Naive B cell (primary cell): ENCODE data around the gene CCDC13. TPM values are rescaled to one million over a fixed set of nuclear protein-coding genes. Genes with fewer than 3 reads are reported as not detected.

Experiments used
- ATAC-seq, 2 donors: fragments of 150-1000 bp; cut with Tn5 transposase; 2 replicates each; pipeline ENCODE4 v1.10.0; 2021; ENCODE audit warnings: low read depth in 2 of 2, mild to moderate bottlenecking in 2 of 2, moderate library complexity in 2 of 2
- DNase-seq: peaks from one replicate; pipeline ENCODE4 v3.0.0; 2022
- H3K27ac Mint-ChIP-seq, 6 donors: one replicate each; pipeline ENCODE4 v1.8.0; 2020 to 2022; ENCODE audit warnings: mild to moderate bottlenecking in 6 of 6, mixed read lengths in 6 of 6, moderate library complexity in 5 of 6, inconsistent platforms in 2 of 6
- H3K27me3 Mint-ChIP-seq, 3 donors: one replicate each; pipeline ENCODE4 v1.8.0; 2021 to 2022; ENCODE audit warnings: mixed read lengths in 3 of 3, mild to moderate bottlenecking in 1 of 3
- H3K36me3 Mint-ChIP-seq, 2 donors: one replicate each; pipeline ENCODE4 v1.8.0; 2020 to 2022; ENCODE audit warnings: mixed read lengths in 2 of 2, inconsistent platforms in 1 of 2, mild to moderate bottlenecking in 1 of 2
- H3K4me1 Mint-ChIP-seq, 3 donors: one replicate each; pipeline ENCODE4 v1.8.0; 2020 to 2022; ENCODE audit warnings: mixed read lengths in 3 of 3, inconsistent platforms in 1 of 3, mild to moderate bottlenecking in 1 of 3, moderate library complexity in 1 of 3
- H3K4me3 Mint-ChIP-seq, 8 donors: one replicate each; pipeline ENCODE4 v1.8.0; 2020 to 2022; ENCODE audit warnings: mild to moderate bottlenecking in 8 of 8, mixed read lengths in 8 of 8, moderate library complexity in 8 of 8, inconsistent platforms in 2 of 8
- H3K9me3 Mint-ChIP-seq, 7 donors: one replicate each; pipeline ENCODE4 v1.8.0; 2020 to 2022; ENCODE audit warnings: mixed read lengths in 7 of 7, mild to moderate bottlenecking in 5 of 7, inconsistent platforms in 2 of 7, moderate library complexity in 1 of 7
- polyA plus RNA-seq, 6 donors: library from polyadenylated mRNA; unstranded; fragments of 300-500 nt; fragmentation: Illumina TruSeq; gene quantifications; one replicate each; pipeline ENCODE4 v1.2.3, GENCODE V29; 2021; ENCODE audit warnings: low read depth in 6 of 6

The CCDC13 gene
- polyA plus RNA-seq, 6 donors from 2014 or later = 0.39 to 1.2 (median 0.56) TPM; not detected in 1

DNA sequence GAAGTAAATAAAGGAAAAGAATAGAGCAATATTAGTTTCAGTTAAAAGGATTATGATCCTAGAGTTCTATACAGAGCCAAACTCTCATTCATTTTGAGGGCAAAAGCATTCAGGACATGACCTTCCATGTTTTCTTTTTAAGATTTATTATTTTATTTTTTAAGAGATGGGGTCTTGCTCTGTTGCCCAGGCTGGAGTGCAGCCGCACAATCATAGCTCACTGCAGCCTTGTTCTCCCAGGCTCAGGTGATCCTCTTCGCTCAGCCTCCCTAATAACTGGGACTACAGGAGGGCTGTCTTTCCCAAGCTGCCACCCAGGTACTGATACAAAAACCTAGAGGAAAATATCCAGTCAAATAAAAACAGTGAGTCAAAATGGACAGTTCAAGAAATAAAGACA is 13.6 kb upstream of the CCDC13 start:
- Mint-ChIP-seq H3K27me3 (no peaks in the 10 kb centered on the region), H3K4me3 (no peak overlapping the region), H3K36me3 (no peaks in the 10 kb centered on the region), H3K9me3 (no peaks in the 10 kb centered on the region), H3K27ac (no peak overlapping the region), H3K4me1 (peaks cover 0 to 4% (median 0%) of the 10 kb centered on the region in 3 donors)
- no peak for ATAC-seq
- no peak for DNase-seq

DNA sequence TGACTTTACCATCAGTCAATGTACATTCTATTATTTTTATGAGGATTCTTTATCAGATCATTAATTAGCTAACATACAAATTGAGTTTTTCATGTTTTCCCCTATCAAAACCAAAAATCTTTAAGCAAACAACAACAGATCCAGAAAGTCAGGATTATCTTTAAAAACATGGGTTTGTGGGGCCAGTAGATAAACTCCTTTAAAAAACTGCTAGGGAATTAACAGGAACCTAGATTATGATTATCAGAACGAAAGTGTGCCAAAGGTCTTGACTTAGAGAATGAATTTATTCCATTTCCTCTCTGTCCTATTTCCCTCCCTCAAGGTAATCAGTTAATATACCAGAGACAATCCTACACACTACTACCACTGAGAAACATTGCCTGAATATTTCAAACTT is 13.2 kb upstream of the CCDC13 start:
- ATAC-seq = no peak
- no peak for DNase-seq
- Mint-ChIP-seq H3K27ac (no peak overlapping the region), H3K9me3 (no peaks in the 10 kb centered on the region), H3K4me3 (no peak overlapping the region), H3K27me3 (no peaks in the 10 kb centered on the region), H3K36me3 (no peaks in the 10 kb centered on the region), H3K4me1 (peaks cover 0 to 4% (median 0%) of the 10 kb centered on the region in 3 donors)

DNA sequence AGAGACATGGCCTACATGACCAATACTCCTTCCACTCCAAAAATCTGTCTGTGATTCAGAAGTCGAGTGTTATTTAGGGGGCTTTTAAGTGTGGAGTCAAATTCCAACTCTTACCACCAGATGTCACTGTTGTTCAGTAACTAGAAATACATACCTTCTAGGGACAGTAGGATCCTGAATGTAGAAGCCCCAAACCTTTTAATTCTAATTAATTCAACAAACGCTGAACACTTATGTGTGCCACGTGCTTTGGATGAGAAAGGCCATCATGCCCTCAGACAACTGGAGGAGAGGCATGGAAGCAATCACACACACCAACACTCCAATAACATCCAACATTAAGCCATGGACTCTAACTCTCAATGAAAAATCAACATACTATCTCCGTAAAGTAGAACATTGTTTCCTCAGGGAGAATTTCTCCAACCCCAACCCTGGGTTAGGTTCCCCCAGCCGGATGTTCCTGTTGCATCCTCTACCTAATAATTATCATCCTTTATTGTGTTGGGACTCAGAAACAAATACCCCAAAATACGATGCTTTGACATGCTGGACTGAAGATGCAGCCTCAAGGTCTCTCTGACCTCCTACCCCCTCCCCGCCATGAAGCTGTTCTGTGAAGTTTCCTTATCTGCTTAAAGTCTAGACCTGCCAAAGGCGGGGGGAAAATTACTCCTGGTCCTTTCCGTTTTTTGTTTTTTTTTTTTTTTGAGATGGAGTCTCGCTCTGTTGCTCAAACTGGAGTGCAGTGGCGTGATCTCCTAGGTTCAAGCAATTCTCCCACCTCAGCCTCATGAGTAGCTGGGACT is 8.0 kb upstream of the CCDC13 start:
- Mint-ChIP-seq H3K4me1 (peaks cover 0 to 2% (median 0%) of the 10 kb centered on the region in 3 donors), H3K36me3 (no peaks in the 10 kb centered on the region), H3K4me3 (no peak overlapping the region), H3K9me3 (no peaks in the 10 kb centered on the region), H3K27me3 (no peaks in the 10 kb centered on the region), H3K27ac (peak overlapping the region in 4 of 6 donors; percentile 8 to 86 (median 43))
- DNase-seq = peak; percentile 61
- ATAC-seq = peak; percentile 82 to 94

DNA sequence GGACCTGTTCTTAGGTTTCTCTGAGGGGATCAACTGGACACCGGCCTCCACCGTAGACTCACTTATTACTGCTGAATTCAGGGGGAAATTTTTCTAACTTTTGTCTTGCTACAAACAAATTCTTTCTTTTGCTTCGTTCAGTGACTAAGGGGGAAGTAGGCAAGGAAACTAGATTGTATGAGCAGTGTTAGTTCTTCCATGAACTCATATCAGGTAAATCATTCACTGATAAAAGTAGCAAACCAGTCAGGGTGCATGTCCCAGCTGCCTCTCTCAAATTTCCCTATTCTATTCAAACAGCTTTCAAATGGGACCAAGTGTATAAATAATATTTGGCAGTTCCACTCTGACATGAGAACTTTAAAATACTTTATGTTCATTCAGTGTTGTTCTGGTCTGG is 7.3 kb upstream of the CCDC13 start:
- Mint-ChIP-seq H3K4me3 (no peak overlapping the region), H3K27ac (peak overlapping the region in 3 of 6 donors; percentile 20 to 86 (median 34)), H3K36me3 (no peaks in the 10 kb centered on the region), H3K27me3 (no peaks in the 10 kb centered on the region), H3K4me1 (peaks cover 0 to 2% (median 0%) of the 10 kb centered on the region in 3 donors), H3K9me3 (no peaks in the 10 kb centered on the region)
- DNase-seq = no peak
- no peak for ATAC-seq

DNA sequence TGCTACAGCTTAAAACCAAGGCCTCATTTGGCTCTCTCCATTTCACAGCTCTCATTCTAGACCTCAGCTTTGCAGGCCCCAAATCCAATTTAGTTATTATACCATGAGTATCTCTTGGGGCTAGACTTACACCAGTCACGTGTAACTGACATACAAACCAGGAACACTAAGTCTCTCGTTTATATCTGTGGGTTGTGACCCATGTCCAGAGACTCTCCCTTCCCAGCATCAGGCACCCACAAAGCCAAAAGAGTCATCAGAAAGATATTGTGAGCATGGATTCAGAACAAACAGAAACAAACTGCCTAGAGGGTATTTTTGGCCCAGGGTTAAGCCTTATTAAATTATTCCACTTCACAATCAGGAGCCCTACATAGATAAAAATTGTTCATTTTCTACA is 5.6 kb upstream of the CCDC13 start:
- Mint-ChIP-seq H3K9me3 (no peaks in the 10 kb centered on the region), H3K27ac (no peak overlapping the region), H3K36me3 (no peaks in the 10 kb centered on the region), H3K4me1 (peaks cover 0 to 4% (median 0%) of the 10 kb centered on the region in 3 donors), H3K27me3 (no peaks in the 10 kb centered on the region), H3K4me3 (no peak overlapping the region)
- ATAC-seq (no peak), DNase-seq (no peak)

DNA sequence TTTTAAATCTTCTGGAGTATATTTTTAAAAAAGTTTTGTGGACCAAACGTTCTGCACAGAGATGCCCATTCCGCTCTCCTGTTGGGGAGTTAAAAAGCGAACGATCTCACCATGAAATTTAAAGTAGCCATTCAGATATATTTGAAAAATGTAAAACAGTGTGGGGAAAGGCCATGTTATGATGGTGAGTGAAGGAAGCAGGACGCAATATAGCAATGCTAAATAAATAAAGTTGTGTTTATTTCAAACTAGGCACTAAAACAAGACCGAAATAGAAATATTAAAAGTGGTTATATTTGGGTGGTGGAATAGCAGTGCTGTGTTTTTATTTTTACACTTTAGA is 327 bp upstream of the CCDC13 start:
- Mint-ChIP-seq H3K9me3 (peaks cover 0 to 9% (median 0%) of the 10 kb centered on the region in 7 donors), H3K4me1 (peaks cover 8 to 15% (median 12%) of the 10 kb centered on the region in 3 donors), H3K36me3 (no peaks in the 10 kb centered on the region), H3K27ac (peak overlapping the region; percentile 90 to 98 (median 96)), H3K27me3 (no peaks in the 10 kb centered on the region), H3K4me3 (peak overlapping the region; percentile 85 to 97 (median 95))
- no peak for DNase-seq
- ATAC-seq = peak; percentile 4 to 7

DNA sequence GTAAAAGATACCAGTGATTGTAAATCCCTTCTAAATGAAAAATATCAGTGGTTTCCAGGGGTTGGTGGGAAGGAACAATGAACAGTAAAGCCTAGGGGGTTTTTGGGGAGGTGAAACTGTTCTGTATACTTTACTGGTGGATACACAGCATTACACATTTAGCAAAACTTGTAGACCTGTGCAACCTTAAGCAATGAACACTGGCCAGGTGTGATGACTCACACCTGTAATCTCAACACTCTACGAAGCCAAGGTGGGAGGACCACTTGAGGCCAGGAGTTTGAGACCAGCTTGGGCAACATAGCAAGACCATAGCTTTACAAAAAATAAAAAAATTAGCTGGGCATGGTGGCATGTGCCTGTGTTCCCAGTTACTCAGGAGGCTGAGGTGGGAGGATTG is 1.8 kb downstream of the CCDC13 start:
- peak overlapping the region in 4 of 6 donors; percentile 17 to 93 (median 86) for H3K27ac Mint-ChIP-seq
- peaks cover 8 to 15% (median 12%) of the 10 kb centered on the region in 3 donors for H3K4me1 Mint-ChIP-seq
- H3K9me3 Mint-ChIP-seq = peaks cover 0 to 9% (median 0%) of the 10 kb centered on the region in 7 donors
- ATAC-seq = no peak
- H3K27me3 Mint-ChIP-seq = no peaks in the 10 kb centered on the region
- peak overlapping the region in 6 of 8 donors; percentile 21 to 95 (median 48) for H3K4me3 Mint-ChIP-seq
- DNase-seq = no peak
- H3K36me3 Mint-ChIP-seq = no peaks in the 10 kb centered on the region

DNA sequence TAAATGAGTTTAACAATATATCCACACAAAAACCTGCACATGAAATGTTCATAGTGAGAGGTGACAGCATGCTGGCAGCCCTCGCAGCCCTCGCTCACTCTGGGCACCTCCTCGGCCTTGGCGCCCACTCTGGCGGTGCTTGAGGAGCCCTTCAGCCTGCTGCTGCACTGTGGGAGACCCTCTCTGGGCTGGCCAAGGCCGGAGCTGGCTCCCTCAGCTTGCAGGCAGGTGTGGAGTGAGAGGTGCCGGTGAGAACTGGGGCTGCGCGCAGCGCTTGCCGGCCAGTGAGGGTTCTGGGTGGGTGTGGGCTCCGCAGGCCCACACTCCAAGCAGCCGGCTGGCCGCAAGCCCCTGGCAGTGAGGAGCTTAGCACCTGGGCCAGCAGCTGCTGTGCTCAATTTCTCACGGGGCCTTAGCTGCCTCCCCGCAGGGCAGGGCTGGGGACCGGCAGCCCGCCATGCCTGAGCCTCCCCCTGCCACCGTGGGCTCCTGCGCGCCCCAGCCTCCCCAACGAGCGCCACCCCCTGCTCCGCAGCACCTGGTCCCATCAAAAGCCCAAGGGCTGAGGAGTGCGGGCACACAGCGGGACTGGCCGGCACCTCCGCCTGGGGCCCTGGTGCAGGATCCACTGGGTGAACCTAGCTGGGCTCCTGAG is 3.4 kb downstream of the CCDC13 start:
- Mint-ChIP-seq H3K27me3 (peaks cover 0 to 8% (median 0%) of the 10 kb centered on the region in 3 donors), H3K36me3 (no peaks in the 10 kb centered on the region), H3K9me3 (peaks cover 0 to 9% (median 0%) of the 10 kb centered on the region in 7 donors), H3K27ac (no peak overlapping the region), H3K4me3 (no peak overlapping the region), H3K4me1 (peaks cover 8 to 16% (median 15%) of the 10 kb centered on the region in 3 donors)
- no peak for ATAC-seq
- DNase-seq = no peak

DNA sequence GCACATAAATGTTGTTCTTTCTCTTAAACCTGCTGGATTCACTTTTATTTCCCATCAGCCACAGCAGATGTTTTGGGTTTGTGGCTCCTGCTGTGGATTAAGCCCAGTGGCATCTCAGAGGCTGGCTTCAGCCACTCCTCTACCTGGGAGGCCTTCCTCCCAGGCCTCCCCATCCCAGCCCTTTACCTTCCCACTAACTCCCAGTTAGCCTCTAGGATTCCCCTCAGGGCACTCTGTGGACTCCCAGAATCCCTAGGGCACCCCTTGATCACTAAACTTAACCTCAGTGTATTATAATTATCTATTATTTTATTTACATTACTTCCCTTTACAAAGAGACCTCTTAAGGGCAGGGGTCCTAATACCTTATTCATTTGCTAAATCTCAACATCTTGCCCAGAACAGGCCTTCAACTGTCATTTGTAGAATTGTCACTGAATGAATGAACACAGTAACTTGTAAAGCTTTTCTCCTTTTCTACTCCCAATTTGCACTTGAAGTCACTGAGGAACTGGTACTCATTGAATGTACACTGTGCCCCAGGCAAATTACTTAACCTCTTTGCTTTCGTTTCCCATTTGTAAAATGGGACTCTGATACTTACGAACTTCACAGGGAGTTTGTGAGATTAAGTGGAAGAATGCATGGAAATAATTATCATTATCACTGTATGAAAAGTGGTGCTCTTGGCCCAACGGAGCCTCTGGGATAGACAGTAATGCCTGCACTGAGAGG is 8.3 kb downstream of the CCDC13 start:
- Mint-ChIP-seq H3K36me3 (no peaks in the 10 kb centered on the region), H3K4me3 (no peak overlapping the region), H3K27ac (no peak overlapping the region), H3K9me3 (no peaks in the 10 kb centered on the region), H3K4me1 (peaks cover 0 to 4% (median 0%) of the 10 kb centered on the region in 3 donors), H3K27me3 (peaks cover 0 to 8% (median 0%) of the 10 kb centered on the region in 3 donors)
- DNase-seq (no peak), ATAC-seq (no peak)

DNA sequence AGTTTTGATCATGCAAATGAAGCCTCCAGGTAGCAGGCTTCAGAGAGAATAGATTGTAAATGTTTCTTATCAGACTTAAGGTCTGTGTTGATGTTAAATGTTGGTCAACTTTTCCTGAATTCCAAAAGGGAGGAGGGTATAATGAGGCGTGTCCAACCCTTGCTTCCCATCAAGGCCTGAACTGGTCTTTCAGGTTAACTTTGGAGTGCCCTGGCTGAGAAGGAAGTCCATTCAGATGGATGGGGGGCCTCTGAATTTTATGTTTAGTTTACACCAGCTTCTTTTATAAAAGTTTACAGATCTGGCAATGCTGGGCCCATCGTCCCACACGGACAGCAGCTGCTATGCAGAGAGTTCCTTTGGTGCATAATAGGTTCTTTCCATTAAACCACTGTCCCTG is 8.9 kb downstream of the CCDC13 start:
- Mint-ChIP-seq H3K27ac (no peak overlapping the region), H3K36me3 (no peaks in the 10 kb centered on the region), H3K4me3 (no peak overlapping the region), H3K9me3 (no peaks in the 10 kb centered on the region), H3K27me3 (peaks cover 0 to 8% (median 0%) of the 10 kb centered on the region in 3 donors), H3K4me1 (peaks cover 0 to 4% (median 0%) of the 10 kb centered on the region in 3 donors)
- DNase-seq (no peak), ATAC-seq (no peak)

DNA sequence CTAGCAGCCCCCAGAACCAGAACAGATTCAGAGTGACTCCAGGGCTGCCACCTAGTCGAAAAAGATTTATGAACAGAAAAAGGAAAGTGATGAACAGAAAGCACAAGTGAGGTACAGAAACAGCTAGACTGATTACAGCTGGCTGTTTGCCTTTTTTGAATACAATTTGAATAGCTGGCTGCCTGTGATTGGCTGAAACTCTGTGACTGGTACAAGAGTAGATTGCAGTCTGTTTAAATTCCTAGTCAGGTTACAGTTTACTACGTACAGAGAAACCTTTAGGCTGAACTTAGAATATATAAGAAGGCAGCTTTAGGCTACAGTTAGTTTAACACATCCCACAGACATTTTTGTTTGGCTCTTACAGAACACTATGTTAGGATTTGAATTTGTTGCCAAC is 10.0 kb downstream of the CCDC13 start:
- Mint-ChIP-seq H3K9me3 (no peaks in the 10 kb centered on the region), H3K4me3 (no peak overlapping the region), H3K27me3 (peaks cover 0 to 18% (median 7%) of the 10 kb centered on the region in 3 donors), H3K27ac (no peak overlapping the region), H3K36me3 (no peaks in the 10 kb centered on the region), H3K4me1 (peaks cover 0 to 4% (median 0%) of the 10 kb centered on the region in 3 donors)
- DNase-seq (no peak), ATAC-seq (no peak)

DNA sequence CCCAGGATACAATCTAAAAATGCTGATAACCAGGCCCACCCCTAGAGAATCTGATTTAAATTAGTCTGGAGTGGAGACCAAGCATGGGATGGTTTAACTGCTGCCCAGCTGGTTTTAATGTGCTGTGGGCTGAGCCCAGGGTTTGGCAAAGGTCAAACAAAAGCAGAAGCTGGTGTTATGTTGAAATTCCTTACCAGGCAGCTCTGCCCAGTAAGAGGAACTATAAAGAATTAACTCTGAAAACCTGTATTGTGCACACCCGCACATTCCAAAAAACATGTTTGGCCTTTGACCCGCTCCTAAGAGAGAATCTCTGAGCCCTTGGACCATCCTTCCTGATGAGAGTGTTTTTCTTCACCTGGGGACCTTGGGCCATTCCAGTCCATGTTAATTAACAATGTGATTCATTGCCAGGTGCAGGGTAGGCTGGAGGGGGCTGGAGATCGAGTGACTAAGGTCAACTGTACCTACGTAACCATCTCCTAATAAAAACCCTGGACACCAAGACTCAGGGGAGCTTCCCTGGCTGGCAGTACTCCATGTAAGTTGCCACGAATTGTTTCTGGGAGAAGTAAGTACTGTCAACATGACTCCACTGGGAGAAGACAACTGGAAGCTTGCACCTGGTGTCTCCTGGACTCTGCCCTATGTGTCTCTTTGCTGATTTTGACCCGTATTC is 10.9 kb downstream of the CCDC13 start:
- H3K9me3 Mint-ChIP-seq = no peaks in the 10 kb centered on the region
- no peak overlapping the region for H3K4me3 Mint-ChIP-seq
- H3K27me3 Mint-ChIP-seq = peaks cover 0 to 20% (median 7%) of the 10 kb centered on the region in 3 donors
- DNase-seq = no peak
- H3K27ac Mint-ChIP-seq = peak overlapping the region in 1 of 6 donors; percentile 8
- no peaks in the 10 kb centered on the region for H3K36me3 Mint-ChIP-seq
- ATAC-seq = no peak
- peaks cover 0 to 4% (median 0%) of the 10 kb centered on the region in 3 donors for H3K4me1 Mint-ChIP-seq

DNA sequence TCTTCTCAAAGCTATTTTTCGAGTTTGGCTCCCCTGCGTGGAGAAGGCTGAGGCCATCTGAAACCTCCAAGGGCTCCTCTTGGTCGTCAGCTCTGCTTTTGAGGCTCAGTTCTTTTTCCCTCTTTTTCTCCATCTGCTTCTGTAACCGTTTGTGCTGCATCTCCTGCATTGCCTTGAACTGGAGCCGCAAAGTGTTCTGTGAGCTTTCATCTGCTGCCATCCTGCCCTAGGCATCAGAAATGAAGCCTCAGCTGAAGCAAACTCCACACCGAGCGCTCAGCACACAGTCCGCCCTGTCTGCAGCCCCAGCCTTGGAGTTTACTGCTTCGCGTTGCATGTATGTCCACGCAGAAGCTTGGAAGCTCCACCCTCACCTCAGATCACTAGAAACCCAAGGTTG is 14.9 kb downstream of the CCDC13 start:
- DNase-seq (no peak), ATAC-seq (no peak)
- Mint-ChIP-seq H3K4me1 (no peaks in the 10 kb centered on the region), H3K36me3 (no peaks in the 10 kb centered on the region), H3K27me3 (peaks cover 0 to 11% (median 7%) of the 10 kb centered on the region in 3 donors), H3K4me3 (no peak overlapping the region), H3K9me3 (no peaks in the 10 kb centered on the region), H3K27ac (no peak overlapping the region)
